Measurements from ENCODE around the gene MYO1A. TPM values are rescaled to one million over a fixed set of nuclear protein-coding genes. Genes with fewer than 3 reads are reported as not detected.

MYO1A gene
- total and polyA plus RNA-seq, 2 of the 13 experiments (the other 11 are each of a cell fraction or from before 2014, with no cell fraction given), result 5.3 to 6.0 TPM

DNA sequence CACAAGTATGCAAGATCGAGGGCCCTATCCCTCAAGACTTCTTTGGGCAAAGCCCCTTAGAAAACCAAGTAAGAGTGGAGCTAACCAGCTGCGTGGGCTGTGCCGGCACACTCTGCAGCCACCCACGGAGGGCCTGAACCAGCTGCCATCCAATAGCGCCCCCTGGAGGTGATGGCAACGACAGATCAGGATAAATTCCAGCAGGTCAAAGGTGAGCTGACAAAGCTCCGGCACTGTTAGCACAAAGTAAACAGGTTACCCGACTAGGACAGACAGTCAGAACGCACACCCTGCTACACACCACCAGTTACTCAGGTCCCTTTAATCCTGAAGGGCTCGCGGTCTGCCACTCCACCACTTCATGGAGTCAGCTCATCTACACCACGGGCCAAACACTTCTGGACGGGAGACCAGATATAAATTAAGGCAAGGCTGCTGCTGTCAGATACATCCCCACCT, 48.5 kb downstream of the MYO1A start (continued):
- TF ChIP-seq, protein P1, sequence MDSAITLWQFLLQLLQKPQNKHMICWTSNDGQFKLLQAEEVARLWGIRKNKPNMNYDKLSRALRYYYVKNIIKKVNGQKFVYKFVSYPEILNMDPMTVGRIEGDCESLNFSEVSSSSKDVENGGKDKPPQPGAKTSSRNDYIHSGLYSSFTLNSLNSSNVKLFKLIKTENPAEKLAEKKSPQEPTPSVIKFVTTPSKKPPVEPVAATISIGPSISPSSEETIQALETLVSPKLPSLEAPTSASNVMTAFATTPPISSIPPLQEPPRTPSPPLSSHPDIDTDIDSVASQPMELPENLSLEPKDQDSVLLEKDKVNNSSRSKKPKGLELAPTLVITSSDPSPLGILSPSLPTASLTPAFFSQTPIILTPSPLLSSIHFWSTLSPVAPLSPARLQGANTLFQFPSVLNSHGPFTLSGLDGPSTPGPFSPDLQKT (CRISPR knock-in tag; IDR thresholded peaks at IDR 0.05; ENCODE audit: borderline replicate concordance), result no peak
- TF ChIP-seq HDAC6 (IDR thresholded peaks at IDR 0.05; ENCODE audit: low read depth, low read length), result no peak
- TF ChIP-seq MED8 (CRISPR knock-in tag; IDR thresholded peaks at IDR 0.05; ENCODE audit: insufficient replicate concordance), result no peak
- TF ChIP-seq ETV5 (CRISPR knock-in tag; IDR thresholded peaks at IDR 0.05; ENCODE audit: borderline replicate concordance), result peak; percentile 57; the same call in 1 of the 2 replicates
- TF ChIP-seq, protein P2, sequence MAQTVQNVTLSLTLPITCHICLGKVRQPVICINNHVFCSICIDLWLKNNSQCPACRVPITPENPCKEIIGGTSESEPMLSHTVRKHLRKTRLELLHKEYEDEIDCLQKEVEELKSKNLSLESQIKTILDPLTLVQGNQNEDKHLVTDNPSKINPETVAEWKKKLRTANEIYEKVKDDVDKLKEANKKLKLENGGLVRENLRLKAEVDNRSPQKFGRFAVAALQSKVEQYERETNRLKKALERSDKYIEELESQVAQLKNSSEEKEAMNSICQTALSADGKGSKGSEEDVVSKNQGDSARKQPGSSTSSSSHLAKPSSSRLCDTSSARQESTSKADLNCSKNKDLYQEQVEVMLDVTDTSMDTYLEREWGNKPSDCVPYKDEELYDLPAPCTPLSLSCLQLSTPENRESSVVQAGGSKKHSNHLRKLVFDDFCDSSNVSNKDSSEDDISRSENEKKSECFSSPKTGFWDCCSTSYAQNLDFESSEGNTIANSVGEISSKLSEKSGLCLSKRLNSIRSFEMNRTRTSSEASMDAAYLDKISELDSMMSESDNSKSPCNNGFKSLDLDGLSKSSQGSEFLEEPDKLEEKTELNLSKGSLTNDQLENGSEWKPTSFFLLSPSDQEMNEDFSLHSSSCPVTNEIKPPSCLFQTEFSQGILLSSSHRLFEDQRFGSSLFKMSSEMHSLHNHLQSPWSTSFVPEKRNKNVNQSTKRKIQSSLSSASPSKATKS (CRISPR knock-in tag; IDR thresholded peaks at IDR 0.05), result no peak
- TF ChIP-seq ZNF629 (CRISPR knock-in tag; conservative IDR thresholded peaks at IDR 0.05), result no peak
- TF ChIP-seq NKX3-1 (CRISPR knock-in tag; IDR thresholded peaks at IDR 0.05), result no peak
- no peak for TF ChIP-seq GPN1 (CRISPR knock-in tag; IDR thresholded peaks at IDR 0.05; ENCODE audit: borderline replicate concordance)
- TF ChIP-seq ZBTB7B (CRISPR knock-in tag; IDR thresholded peaks at IDR 0.05), result no peak
- TF ChIP-seq XBP1 (CRISPR knock-in tag; IDR thresholded peaks at IDR 0.05), result no peak
- no peak for TF ChIP-seq ZNF282 (IDR thresholded peaks at IDR 0.05; ENCODE audit: partially characterized antibody)
- TF ChIP-seq PHF21A (CRISPR knock-in tag; IDR thresholded peaks at IDR 0.05), result 0 out of 2 replicates have a peak, but pooled peaks have one; percentile 59
- no peak for TF ChIP-seq TCF7 (IDR thresholded peaks at IDR 0.05; ENCODE audit: low read depth)
- TF ChIP-seq, protein P3, sequence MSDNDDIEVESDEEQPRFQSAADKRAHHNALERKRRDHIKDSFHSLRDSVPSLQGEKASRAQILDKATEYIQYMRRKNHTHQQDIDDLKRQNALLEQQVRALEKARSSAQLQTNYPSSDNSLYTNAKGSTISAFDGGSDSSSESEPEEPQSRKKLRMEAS (IDR thresholded peaks at IDR 0.05), result no peak; the same call in 1 of the 2 replicates
- no peak for TF ChIP-seq SCMH1 (CRISPR knock-in tag; IDR thresholded peaks at IDR 0.05; ENCODE audit: borderline replicate concordance)
- TF ChIP-seq NR2F2 (IDR thresholded peaks at IDR 0.05; ENCODE audit: borderline replicate concordance, low read depth), result peak; percentile 92
- TF ChIP-seq AKAP8 (CRISPR knock-in tag; IDR thresholded peaks at IDR 0.05), result no peak
- TF ChIP-seq ZNF891 (CRISPR knock-in tag; IDR thresholded peaks at IDR 0.05), result no peak
- TF ChIP-seq, protein P4, sequence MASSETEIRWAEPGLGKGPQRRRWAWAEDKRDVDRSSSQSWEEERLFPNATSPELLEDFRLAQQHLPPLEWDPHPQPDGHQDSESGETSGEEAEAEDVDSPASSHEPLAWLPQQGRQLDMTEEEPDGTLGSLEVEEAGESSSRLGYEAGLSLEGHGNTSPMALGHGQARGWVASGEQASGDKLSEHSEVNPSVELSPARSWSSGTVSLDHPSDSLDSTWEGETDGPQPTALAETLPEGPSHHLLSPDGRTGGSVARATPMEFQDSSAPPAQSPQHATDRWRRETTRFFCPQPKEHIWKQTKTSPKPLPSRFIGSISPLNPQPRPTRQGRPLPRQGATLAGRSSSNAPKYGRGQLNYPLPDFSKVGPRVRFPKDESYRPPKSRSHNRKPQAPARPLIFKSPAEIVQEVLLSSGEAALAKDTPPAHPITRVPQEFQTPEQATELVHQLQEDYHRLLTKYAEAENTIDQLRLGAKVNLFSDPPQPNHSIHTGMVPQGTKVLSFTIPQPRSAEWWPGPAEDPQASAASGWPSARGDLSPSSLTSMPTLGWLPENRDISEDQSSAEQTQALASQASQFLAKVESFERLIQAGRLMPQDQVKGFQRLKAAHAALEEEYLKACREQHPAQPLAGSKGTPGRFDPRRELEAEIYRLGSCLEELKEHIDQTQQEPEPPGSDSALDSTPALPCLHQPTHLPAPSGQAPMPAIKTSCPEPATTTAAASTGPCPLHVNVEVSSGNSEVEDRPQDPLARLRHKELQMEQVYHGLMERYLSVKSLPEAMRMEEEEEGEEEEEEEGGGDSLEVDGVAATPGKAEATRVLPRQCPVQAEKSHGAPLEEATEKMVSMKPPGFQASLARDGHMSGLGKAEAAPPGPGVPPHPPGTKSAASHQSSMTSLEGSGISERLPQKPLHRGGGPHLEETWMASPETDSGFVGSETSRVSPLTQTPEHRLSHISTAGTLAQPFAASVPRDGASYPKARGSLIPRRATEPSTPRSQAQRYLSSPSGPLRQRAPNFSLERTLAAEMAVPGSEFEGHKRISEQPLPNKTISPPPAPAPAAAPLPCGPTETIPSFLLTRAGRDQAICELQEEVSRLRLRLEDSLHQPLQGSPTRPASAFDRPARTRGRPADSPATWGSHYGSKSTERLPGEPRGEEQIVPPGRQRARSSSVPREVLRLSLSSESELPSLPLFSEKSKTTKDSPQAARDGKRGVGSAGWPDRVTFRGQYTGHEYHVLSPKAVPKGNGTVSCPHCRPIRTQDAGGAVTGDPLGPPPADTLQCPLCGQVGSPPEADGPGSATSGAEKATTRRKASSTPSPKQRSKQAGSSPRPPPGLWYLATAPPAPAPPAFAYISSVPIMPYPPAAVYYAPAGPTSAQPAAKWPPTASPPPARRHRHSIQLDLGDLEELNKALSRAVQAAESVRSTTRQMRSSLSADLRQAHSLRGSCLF (CRISPR knock-in tag; IDR thresholded peaks at IDR 0.05; ENCODE audit: borderline replicate concordance), result no peak
- TF ChIP-seq, protein P5, sequence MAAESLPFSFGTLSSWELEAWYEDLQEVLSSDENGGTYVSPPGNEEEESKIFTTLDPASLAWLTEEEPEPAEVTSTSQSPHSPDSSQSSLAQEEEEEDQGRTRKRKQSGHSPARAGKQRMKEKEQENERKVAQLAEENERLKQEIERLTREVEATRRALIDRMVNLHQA (CRISPR knock-in tag; IDR thresholded peaks at IDR 0.05), result no peak
- TF ChIP-seq, protein P6, sequence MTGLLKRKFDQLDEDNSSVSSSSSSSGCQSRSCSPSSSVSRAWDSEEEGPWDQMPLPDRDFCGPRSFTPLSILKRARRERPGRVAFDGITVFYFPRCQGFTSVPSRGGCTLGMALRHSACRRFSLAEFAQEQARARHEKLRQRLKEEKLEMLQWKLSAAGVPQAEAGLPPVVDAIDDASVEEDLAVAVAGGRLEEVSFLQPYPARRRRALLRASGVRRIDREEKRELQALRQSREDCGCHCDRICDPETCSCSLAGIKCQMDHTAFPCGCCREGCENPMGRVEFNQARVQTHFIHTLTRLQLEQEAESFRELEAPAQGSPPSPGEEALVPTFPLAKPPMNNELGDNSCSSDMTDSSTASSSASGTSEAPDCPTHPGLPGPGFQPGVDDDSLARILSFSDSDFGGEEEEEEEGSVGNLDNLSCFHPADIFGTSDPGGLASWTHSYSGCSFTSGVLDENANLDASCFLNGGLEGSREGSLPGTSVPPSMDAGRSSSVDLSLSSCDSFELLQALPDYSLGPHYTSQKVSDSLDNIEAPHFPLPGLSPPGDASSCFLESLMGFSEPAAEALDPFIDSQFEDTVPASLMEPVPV (CRISPR knock-in tag; IDR thresholded peaks at IDR 0.05), result no peak; the same call in 1 of the 2 replicates

Measured in HepG2 (cell line).